HG03196 (cell line): ENCODE measurements around the gene RAVER1.
A peak's percentile ranks its signal among the peaks of the same experiment; 100 is the strongest.
"Not testable (repeated sequence)": the region's sequence is repeated elsewhere in the genome, so short reads cannot be mapped to it uniquely, and the experiment has no call there.

Experiments used
- ATAC-seq: cut with Tn5 transposase; IDR thresholded peaks from one replicate; pipeline ENCODE4 v1.9.1; 2021; ENCODE audit not compliant: unreplicated experiment

RAVER1 gene

GRCh38 chr19:10332965-10333757 is at the start of gene RAVER1:
Gene RAVER1 (minus strand): TSS chr19:10333529. CDS start chr19:10333507, 22 bp downstream.
- peak; percentile 83 for ATAC-seq

- ATAC-seq = not testable (repeated sequence)
Measured at GRCh38 chr19:10383223-10383499, 49.8 kb upstream of the RAVER1 start.

- ATAC-seq = peak; percentile 87
Measured at GRCh38 chr19:10380313-10381102, 47.2 kb upstream of the RAVER1 start, which contains the start of gene TYK2. Gene TYK2 (minus strand): TSS chr19:10380572. CDS start chr19:10378406, 2,166 bp downstream.

GRCh38 chr19:10379880-10380312 is 46.6 kb upstream of the RAVER1 start:
- no peak for ATAC-seq

- ATAC-seq = no peak
Measured at GRCh38 chr19:10378124-10378523, 44.8 kb upstream of the RAVER1 start.

GRCh38 chr19:10377140-10377640 is 43.9 kb upstream of the RAVER1 start:
- ATAC-seq = not testable (repeated sequence)

GRCh38 chr19:10374931-10375330 is 41.6 kb upstream of the RAVER1 start:
- ATAC-seq = no peak

- ATAC-seq = no peak
Measured at GRCh38 chr19:10372690-10373089, 39.4 kb upstream of the RAVER1 start.

GRCh38 chr19:10368101-10368803 is 34.9 kb upstream of the RAVER1 start:
- no peak for ATAC-seq

- not testable (repeated sequence) for ATAC-seq
Measured at GRCh38 chr19:10366950-10367512, 33.7 kb upstream of the RAVER1 start.

GRCh38 chr19:10365518-10365917 is 32.2 kb upstream of the RAVER1 start:
- ATAC-seq = no peak

- ATAC-seq = no peak
Measured at GRCh38 chr19:10364644-10365043, 31.3 kb upstream of the RAVER1 start.

GRCh38 chr19:10363789-10364281 is 30.5 kb upstream of the RAVER1 start:
- no peak for ATAC-seq

GRCh38 chr19:10362259-10362658 is 28.9 kb upstream of the RAVER1 start:
- ATAC-seq = no peak

GRCh38 chr19:10361569-10362011 is 28.3 kb upstream of the RAVER1 start:
- ATAC-seq = no peak

- ATAC-seq = no peak
Measured at GRCh38 chr19:10356431-10356830, 23.1 kb upstream of the RAVER1 start.

GRCh38 chr19:10353793-10354391 is 20.6 kb upstream of the RAVER1 start:
- no peak for ATAC-seq

GRCh38 chr19:10352764-10353671 is 19.7 kb upstream of the RAVER1 start:
- ATAC-seq = no peak

GRCh38 chr19:10346509-10346908 is 13.2 kb upstream of the RAVER1 start:
- ATAC-seq = no peak
